ENCODE measurements around the gene MKLN1. TPM values are rescaled to one million over a fixed set of nuclear protein-coding genes. Genes with fewer than 3 reads are reported as not detected.

Gene MKLN1
- total and polyA plus RNA-seq, 2 of the 4 experiments (the other 2 are of a cell fraction), result 17.5 to 52.0 TPM

DNA sequence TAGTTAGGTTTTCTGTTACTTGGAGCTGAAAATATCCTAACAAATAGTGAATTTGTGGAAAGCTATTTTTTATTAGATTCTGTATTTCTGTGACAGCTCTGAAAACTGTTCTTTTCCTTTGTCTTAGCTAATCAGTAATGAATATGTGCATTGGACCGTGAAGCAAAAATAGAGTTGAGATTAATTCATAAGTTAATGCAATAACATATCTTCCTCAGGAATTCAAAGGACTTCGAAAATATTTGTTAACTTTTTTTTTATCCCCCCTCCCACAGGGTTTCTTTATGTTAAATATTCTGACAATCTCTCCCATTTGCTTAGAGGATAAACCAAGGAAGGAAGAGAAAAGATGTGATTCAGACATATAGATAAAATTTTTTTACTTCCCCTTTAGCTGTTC lies 127.3 kb downstream of the MKLN1 start:
- Histone ChIP-seq H3K4me3 (ENCODE audit: insufficient read depth, low read depth, low read length) (no peak overlapping the region), H3K56ac (ENCODE audit: extremely low read depth, insufficient read depth, low read length) (no peak overlapping the region), H3K9me3 (ENCODE audit: control insufficient read depth, insufficient read depth, low read length) (no peaks in the 10 kb centered on the region), H3K27me3 (ENCODE audit: control insufficient read depth, insufficient read depth, low read length) (no peaks in the 10 kb centered on the region), H3K36me3 (ENCODE audit: control insufficient read depth, insufficient read depth, low read length) (no peaks in the 10 kb centered on the region; the same call in 1 of the 2 replicates), H3K79me1 (ENCODE audit: low read depth in 1 of 2, low read length in 2 of 2) (peaks cover 6% of the 10 kb centered on the region in 2 experiments; a peak in 2 of 4 replicates), H4K91ac (ENCODE audit: insufficient read depth, low read depth, low read length) (no peak overlapping the region), H2AK9ac (replicated peaks; ENCODE audit: low read depth, low read length, poor library complexity) (no peak overlapping the region), H2AK5ac (ENCODE audit: low read depth, low read length) (no peak overlapping the region), H2BK120ac (ENCODE audit: low read depth, low read length) (no peak overlapping the region), H3K27ac (ENCODE audit: insufficient read depth, low read length) (no peak overlapping the region), H3K23ac (ENCODE audit: low read depth, low read length) (no peak overlapping the region), H3K4me1 (ENCODE audit: control insufficient read depth, insufficient read depth, low read length) (no peaks in the 10 kb centered on the region), H2BK20ac (ENCODE audit: low read depth, low read length) (no peak overlapping the region), H3K18ac (ENCODE audit: low read depth, low read length) (no peak overlapping the region), H3K9me1 (ENCODE audit: insufficient read depth, low read length) (0 out of 2 replicates have a peak, but pooled peaks cover under 1% of the 10 kb centered on the region), H4K20me1 (ENCODE audit: insufficient read depth, low read length) (no peaks in the 10 kb centered on the region), H2BK5ac (ENCODE audit: low read depth, low read length, poor library complexity, severe bottlenecking) (no peak overlapping the region), H3K4ac (ENCODE audit: low read depth, low read length) (no peak overlapping the region), H3K4me2 (ENCODE audit: low read depth, low read length) (no peak overlapping the region), H2BK15ac (ENCODE audit: low read depth, low read length) (no peak overlapping the region), H3K14ac (replicated peaks; ENCODE audit: low read depth, low read length) (no peak overlapping the region), H4K5ac (ENCODE audit: low read depth, low read length) (no peak overlapping the region), H4K8ac (ENCODE audit: low read depth in 2 of 2, low read length in 2 of 2) (no peak overlapping the region), H3K9ac (ENCODE audit: low read depth, low read length) (no peak overlapping the region), H2AFZ (replicated peaks; ENCODE audit: low read length, poor library complexity) (no peak overlapping the region)
- no CpG with 5 or more reads among the region's 2 CpGs for WGBS, 2 experiments (ENCODE audit: extremely low coverage in 2 of 2, insufficient read length in 1 of 2)
- no peak for TF ChIP-seq CHD1 (IDR thresholded peaks at IDR 0.05; ENCODE audit: low read depth, low read length)
- no peak for TF ChIP-seq RAD21 (IDR thresholded peaks at IDR 0.05; ENCODE audit: low read length)
- no peak for TF ChIP-seq POLR2A (IDR thresholded peaks at IDR 0.05; ENCODE audit: low read depth, low read length)
- TF ChIP-seq SMC3 (IDR thresholded peaks at IDR 0.05; ENCODE audit: low read depth, low read length), result no peak
- TF ChIP-seq NFE2L2 (IDR thresholded peaks at IDR 0.05; ENCODE audit: low read depth, low read length), result no peak
- no peak for TF ChIP-seq CEBPB (IDR thresholded peaks at IDR 0.05; ENCODE audit: low read depth, low read length)
- no peak for TF ChIP-seq RCOR1 (IDR thresholded peaks at IDR 0.05; ENCODE audit: insufficient replicate concordance, low read length)
- TF ChIP-seq MAZ (IDR thresholded peaks at IDR 0.05; ENCODE audit: borderline replicate concordance, low read depth, low read length), result no peak
- TF ChIP-seq FOS (IDR thresholded peaks at IDR 0.05; ENCODE audit: low read depth, low read length), result no peak
- TF ChIP-seq MAFK (IDR thresholded peaks at IDR 0.05; ENCODE audit: low read depth, low read length), result no peak
- TF ChIP-seq CTCF (conservative IDR thresholded peaks at IDR 0.05; ENCODE audit: low read depth, low read length), result no peak
- TF ChIP-seq BHLHE40 (IDR thresholded peaks at IDR 0.05; ENCODE audit: low read depth, low read length), result no peak
- no peak for TF ChIP-seq MXI1 (IDR thresholded peaks at IDR 0.05; ENCODE audit: borderline replicate concordance, low read depth, low read length)
- TF ChIP-seq, protein P1, sequence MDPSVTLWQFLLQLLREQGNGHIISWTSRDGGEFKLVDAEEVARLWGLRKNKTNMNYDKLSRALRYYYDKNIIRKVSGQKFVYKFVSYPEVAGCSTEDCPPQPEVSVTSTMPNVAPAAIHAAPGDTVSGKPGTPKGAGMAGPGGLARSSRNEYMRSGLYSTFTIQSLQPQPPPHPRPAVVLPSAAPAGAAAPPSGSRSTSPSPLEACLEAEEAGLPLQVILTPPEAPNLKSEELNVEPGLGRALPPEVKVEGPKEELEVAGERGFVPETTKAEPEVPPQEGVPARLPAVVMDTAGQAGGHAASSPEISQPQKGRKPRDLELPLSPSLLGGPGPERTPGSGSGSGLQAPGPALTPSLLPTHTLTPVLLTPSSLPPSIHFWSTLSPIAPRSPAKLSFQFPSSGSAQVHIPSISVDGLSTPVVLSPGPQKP (IDR thresholded peaks at IDR 0.05; ENCODE audit: borderline replicate concordance, low read depth, low read length), result no peak
- no peak for TF ChIP-seq RFX5 (IDR thresholded peaks at IDR 0.05; ENCODE audit: low read depth, low read length)
- in situ Hi-C loops (cut with MboI; ENCODE audit: low sequenced_read_pairs) (no loop called here), intact Hi-C loops (cut with micrococcal nuclease) (no loop called here), dilution Hi-C loops (cut with HindIII; ENCODE audit: low sequenced_read_pairs, unreplicated experiment) (no loop called here)
- DNase-seq (no peak), ATAC-seq (ENCODE audit: low read depth) (no peak)
- ChIA-PET CTCF (interaction anchor here (1.0 to 1.4 kb wide), 2 partner anchors 11 to 30 kb away, joined by 3 read pairs; no protein-coding TSS in a partner anchor), POLR2A (ENCODE audit: unreplicated experiment) (no interaction called here)
- no TSS peak for BruUV-seq (replicated peaks)
